ENCODE measurements around the gene PRRT2.

PRRT2 gene

GRCh38 chr16:29835926-29836325, 23.9 kb downstream of the PRRT2 start:
- DNase-seq (ENCODE audit: low spot score): no peak

GRCh38 chr16:29836623-29837022, 24.6 kb downstream of the PRRT2 start:
- no peak for DNase-seq (ENCODE audit: low spot score)

GRCh38 chr16:29837841-29838240, 25.8 kb downstream of the PRRT2 start:
- no peak for DNase-seq (ENCODE audit: low spot score)

- no peak for DNase-seq (ENCODE audit: low spot score)
Measured at GRCh38 chr16:29839822-29840221, 27.8 kb downstream of the PRRT2 start.

- DNase-seq (ENCODE audit: low spot score): no peak
Measured at GRCh38 chr16:29840240-29840639, 28.2 kb downstream of the PRRT2 start.

GRCh38 chr16:29841631-29842030, 29.6 kb downstream of the PRRT2 start:
- no peak for DNase-seq (ENCODE audit: low spot score)

- DNase-seq (ENCODE audit: low spot score): no peak
Measured at GRCh38 chr16:29842732-29843346, 30.8 kb downstream of the PRRT2 start.

- no peak for DNase-seq (ENCODE audit: low spot score)
Measured at GRCh38 chr16:29843931-29844330, 31.9 kb downstream of the PRRT2 start.

GRCh38 chr16:29844575-29845331, 32.8 kb downstream of the PRRT2 start:
- no peak for DNase-seq (ENCODE audit: low spot score)

GRCh38 chr16:29845656-29846055, 33.7 kb downstream of the PRRT2 start:
- DNase-seq (ENCODE audit: low spot score): no peak

- DNase-seq (ENCODE audit: low spot score): peak; percentile 85
Measured at GRCh38 chr16:29848420-29849297, 36.7 kb downstream of the PRRT2 start.

GRCh38 chr16:29849505-29849904, 37.5 kb downstream of the PRRT2 start:
- DNase-seq (ENCODE audit: low spot score): no peak

GRCh38 chr16:29850998-29851397, 39.0 kb downstream of the PRRT2 start:
- no peak for DNase-seq (ENCODE audit: low spot score)

- DNase-seq (ENCODE audit: low spot score): no peak
Measured at GRCh38 chr16:29852654-29853053, 40.7 kb downstream of the PRRT2 start.

- DNase-seq (ENCODE audit: low spot score): no peak
Measured at GRCh38 chr16:29854520-29855100, 42.6 kb downstream of the PRRT2 start.

GRCh38 chr16:29857133-29857760, 45.3 kb downstream of the PRRT2 start:
- no peak for DNase-seq (ENCODE audit: low spot score)

GRCh38 chr16:29858149-29858849, 46.3 kb downstream of the PRRT2 start:
- no peak for DNase-seq (ENCODE audit: low spot score)

- no peak for DNase-seq (ENCODE audit: low spot score)
Measured at GRCh38 chr16:29858974-29859373, 47.0 kb downstream of the PRRT2 start.

GRCh38 chr16:29860218-29860617, 48.2 kb downstream of the PRRT2 start:
- no peak for DNase-seq (ENCODE audit: low spot score)

GRCh38 chr16:29862383-29862883, 50.4 kb downstream of the PRRT2 start:
- DNase-seq (ENCODE audit: low spot score): no peak
